K562 treated with DMSO at 1 percent for 4 hours (cell line): ENCODE results near the gene BOLA2B. TPM values are rescaled to one million over a fixed set of nuclear protein-coding genes. Genes with fewer than 3 reads are reported as not detected.

Experiments used
- total RNA-seq: library from RNA; unstranded; fragments of 300-600 nt; gene quantifications from 2 replicates; pipeline ENCODE4 v1.2.3, GENCODE V29; 2022; ENCODE audit not compliant: insufficient read depth

BOLA2B gene
- total RNA-seq = 33.4 and 66.9 TPM in 2 replicates

DNA sequence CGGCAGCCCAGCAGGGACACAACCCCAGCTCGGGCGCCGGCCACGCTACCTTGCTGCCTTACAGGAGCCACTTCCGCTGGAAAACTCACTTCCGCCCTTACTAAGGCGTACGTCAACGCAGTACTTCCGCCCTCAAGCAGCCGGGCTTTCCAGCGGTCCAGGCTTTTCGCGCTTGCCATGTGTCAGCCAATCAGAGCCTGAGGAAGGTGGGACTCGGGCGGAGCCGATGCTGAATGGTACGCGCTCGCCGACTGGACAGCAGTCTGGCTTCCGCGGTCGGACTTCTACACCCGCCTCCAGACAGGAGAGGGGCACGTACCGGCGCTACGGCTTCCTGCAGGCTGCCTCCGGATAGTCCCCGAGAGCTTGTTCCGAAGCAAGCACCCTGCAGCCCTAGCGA, at the start of gene BOLA2B, which contains the start of gene SLX1A:
TSS of gene BOLA2B (minus strand) at position 52 of the 400 bp plus-strand sequence. CDS start 71 bp downstream, outside the sequence.
TSS of gene SLX1A (plus strand) at position 261 of the 400 bp plus-strand sequence. CDS start 210 bp downstream, outside the sequence.

GRCh38 chr16:30199049-30199448, 5.6 kb upstream of the BOLA2B start, which contains the start of gene SULT1A3:
SULT1A3 (plus strand) TSS chr16:30199255; CDS start chr16:30200729, 1,474 bp downstream.

DNA sequence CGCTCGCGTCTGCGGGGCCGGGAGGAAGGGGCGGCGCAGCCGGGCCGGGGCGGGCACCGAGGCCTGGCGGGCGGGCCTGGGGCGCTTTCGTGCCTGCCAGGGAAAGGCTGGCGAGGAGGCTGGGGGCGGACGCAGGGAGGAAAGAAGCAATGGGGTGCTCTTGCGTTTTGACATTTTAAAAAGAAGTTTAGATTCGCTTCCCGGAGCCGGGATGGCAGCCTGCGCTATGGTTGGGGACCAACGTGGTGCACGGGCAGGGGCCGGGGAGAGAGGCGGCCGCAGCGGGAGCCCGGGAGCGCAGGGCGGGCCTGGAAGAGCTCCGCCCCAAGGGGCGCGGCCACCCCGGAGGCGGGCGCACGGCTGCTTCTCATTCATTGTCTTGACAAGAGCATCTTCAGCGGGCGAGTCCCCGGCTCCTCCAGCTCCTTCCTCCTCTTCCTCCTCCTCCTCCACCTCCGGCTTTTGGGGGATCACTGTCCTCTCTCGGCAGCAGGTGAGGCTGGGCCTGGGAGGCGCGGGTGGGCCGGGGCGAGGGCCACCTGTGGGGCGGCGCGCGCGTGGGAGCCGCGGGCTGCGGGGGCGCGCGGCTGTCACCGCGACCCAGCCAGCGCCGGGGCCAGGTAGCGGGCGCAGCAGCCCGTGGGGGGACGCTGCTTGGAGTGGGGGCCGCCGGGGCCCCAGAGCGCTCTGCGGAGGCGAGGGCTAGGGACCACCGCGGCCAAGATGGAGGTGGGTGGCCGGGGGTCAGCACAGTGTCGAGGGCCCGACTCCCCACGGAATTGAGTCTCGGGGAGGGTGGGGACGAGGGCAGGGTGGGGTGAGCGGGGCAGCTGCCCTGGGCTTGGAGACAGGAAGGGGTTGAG, 10.0 kb downstream of the BOLA2B start, which contains the start of gene CORO1A:
TSS of gene CORO1A (plus strand) at position 370 of the 863 bp plus-strand sequence. CDS start 1,608 bp downstream, outside the sequence.

Other genes starting within 250 kb of the BOLA2B start
- 135 and 156 TPM in 2 replicates for gene TMEM219, start 231.6 kb downstream of the BOLA2B start, total RNA-seq
- 38.2 and 41.0 TPM in 2 replicates for gene TAOK2, start 219.8 kb downstream of the BOLA2B start, total RNA-seq
- gene HIRIP3, start 198.0 kb downstream of the BOLA2B start, total RNA-seq = 17.1 and 21.6 TPM in 2 replicates
- 82.3 and 93.3 TPM in 2 replicates for gene INO80E, start 197.4 kb downstream of the BOLA2B start, total RNA-seq
- gene DOC2A, start 182.6 kb downstream of the BOLA2B start, total RNA-seq = 0.90 and 3.2 TPM in 2 replicates
- gene C16orf92, start 170.5 kb downstream of the BOLA2B start, total RNA-seq = not detected in 2 replicates
- 1.1 and 1.9 TPM in 2 replicates for gene TLCD3B, start 162.4 kb downstream of the BOLA2B start, total RNA-seq
- gene ALDOA, start 127.9 kb downstream of the BOLA2B start, total RNA-seq = 2,294 and 2,366 TPM in 2 replicates
- 274 and 297 TPM in 2 replicates for gene PPP4C, start 117.7 kb downstream of the BOLA2B start, total RNA-seq
- 0.52 TPM in 1 of 2 replicates, not detected in the other for gene TBX6, start 101.7 kb downstream of the BOLA2B start, total RNA-seq
- 79.8 and 89.6 TPM in 2 replicates for gene YPEL3, start 97.5 kb downstream of the BOLA2B start, total RNA-seq
- gene GDPD3, start 80.1 kb downstream of the BOLA2B start, total RNA-seq = 1.5 TPM in 2 replicates
- 46.3 and 68.0 TPM in 2 replicates for gene MAPK3, start 70.4 kb downstream of the BOLA2B start, total RNA-seq
- 51.9 and 59.7 TPM in 2 replicates for gene CORO1A, start 10.1 kb downstream of the BOLA2B start, total RNA-seq
- gene SLX1A, start 209 bp upstream of the BOLA2B start, total RNA-seq = 66.3 and 70.6 TPM in 2 replicates
- 3.7 and 10.9 TPM in 2 replicates for gene SULT1A3, start 5.6 kb upstream of the BOLA2B start, total RNA-seq
- 2.5 and 3.8 TPM in 2 replicates for gene NPIPB13, start 54.8 kb upstream of the BOLA2B start, total RNA-seq
- gene CD2BP2, start 161.6 kb upstream of the BOLA2B start, total RNA-seq = 25.6 and 32.0 TPM in 2 replicates
- 44.5 and 53.6 TPM in 2 replicates for gene TBC1D10B, start 176.8 kb upstream of the BOLA2B start, total RNA-seq
- not detected in 2 replicates for gene MYL11, start 181.1 kb upstream of the BOLA2B start, total RNA-seq
- 1.9 and 2.4 TPM in 2 replicates for gene SEPTIN1, start 188.9 kb upstream of the BOLA2B start, total RNA-seq
- gene ZNF48, start 201.8 kb upstream of the BOLA2B start, total RNA-seq = 5.8 and 10.6 TPM in 2 replicates
- gene ZNF771, start 213.9 kb upstream of the BOLA2B start, total RNA-seq = 9.1 and 10.3 TPM in 2 replicates
- 49.1 and 53.8 TPM in 2 replicates for gene DCTPP1, start 236.4 kb upstream of the BOLA2B start, total RNA-seq